AG09309 (cell line): ENCODE measurements around the gene HOXB4.

Experiments
- DNase-seq: peaks from one replicate; pipeline ENCODE4 v3.0.0-alpha.2; 2010; ENCODE audit warnings: low read depth
- H3K4me3 ChIP-seq: 2 replicates; pipeline ENCODE4 v1.5.1; 2011; ENCODE audit warnings: mild to moderate bottlenecking, low read depth, low read length, moderate library complexity; ENCODE audit not compliant: control insufficient read depth
- TF ChIP-seq, protein P1 (sequence below): IDR thresholded peaks from 2 replicates; pipeline ENCODE4 v1.5.1; 2011; ENCODE audit warnings: mild to moderate bottlenecking, low read depth, low read length, inconsistent platforms; ENCODE audit not compliant: insufficient read depth, control insufficient read depth; ENCODE audit errors: missing control alignments

Gene HOXB4

GRCh38 chr17:48579471-48579759 is 1.3 kb upstream of the HOXB4 start:
- no peak for DNase-seq
- no peak overlapping the region for H3K4me3 ChIP-seq
- TF ChIP-seq, protein P1, sequence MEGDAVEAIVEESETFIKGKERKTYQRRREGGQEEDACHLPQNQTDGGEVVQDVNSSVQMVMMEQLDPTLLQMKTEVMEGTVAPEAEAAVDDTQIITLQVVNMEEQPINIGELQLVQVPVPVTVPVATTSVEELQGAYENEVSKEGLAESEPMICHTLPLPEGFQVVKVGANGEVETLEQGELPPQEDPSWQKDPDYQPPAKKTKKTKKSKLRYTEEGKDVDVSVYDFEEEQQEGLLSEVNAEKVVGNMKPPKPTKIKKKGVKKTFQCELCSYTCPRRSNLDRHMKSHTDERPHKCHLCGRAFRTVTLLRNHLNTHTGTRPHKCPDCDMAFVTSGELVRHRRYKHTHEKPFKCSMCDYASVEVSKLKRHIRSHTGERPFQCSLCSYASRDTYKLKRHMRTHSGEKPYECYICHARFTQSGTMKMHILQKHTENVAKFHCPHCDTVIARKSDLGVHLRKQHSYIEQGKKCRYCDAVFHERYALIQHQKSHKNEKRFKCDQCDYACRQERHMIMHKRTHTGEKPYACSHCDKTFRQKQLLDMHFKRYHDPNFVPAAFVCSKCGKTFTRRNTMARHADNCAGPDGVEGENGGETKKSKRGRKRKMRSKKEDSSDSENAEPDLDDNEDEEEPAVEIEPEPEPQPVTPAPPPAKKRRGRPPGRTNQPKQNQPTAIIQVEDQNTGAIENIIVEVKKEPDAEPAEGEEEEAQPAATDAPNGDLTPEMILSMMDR: no peak

DNA sequence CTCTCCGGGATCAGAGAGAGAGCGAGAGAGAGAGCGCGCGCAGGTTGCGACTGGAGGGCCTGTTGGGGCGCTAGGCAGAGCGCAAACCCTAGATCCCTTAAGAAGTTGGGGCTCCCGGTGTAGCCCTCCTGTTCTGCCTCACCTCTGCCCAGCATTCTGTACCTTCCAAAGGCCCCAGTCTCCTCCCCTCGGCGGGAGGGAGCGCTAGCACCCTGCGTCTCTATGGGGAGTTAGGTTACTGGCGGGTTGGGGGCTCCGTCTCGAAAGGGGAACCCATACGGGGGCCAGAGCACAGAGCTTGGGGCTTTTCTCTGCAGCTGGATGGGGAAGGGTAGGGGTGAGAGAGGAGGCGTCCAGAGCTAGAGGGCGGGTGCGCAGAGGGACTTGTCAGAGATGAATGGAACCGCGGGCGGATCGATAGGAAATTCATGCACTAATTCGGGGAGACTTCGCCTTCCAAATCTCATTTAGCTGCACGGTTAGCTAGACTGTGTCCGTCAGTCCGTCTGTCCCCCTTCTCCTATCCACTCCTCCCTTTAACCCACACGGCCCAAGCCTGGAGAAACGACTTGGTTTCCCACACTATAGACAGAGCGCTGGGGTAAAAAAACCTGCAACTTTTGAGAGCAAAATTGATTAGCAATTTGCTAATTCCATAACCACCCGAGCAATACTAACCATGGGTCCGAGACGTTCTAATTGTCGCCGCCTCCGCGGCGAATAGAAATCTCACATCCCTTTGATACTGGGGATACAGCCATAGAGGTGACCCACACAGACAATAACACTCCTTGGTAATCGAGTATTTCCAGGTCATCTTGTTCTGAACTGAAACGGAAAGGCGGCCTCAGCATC is 693 bp upstream of the HOXB4 start:
- no peak overlapping the region for H3K4me3 ChIP-seq
- TF ChIP-seq, protein P1: no peak
- no peak for DNase-seq

DNA sequence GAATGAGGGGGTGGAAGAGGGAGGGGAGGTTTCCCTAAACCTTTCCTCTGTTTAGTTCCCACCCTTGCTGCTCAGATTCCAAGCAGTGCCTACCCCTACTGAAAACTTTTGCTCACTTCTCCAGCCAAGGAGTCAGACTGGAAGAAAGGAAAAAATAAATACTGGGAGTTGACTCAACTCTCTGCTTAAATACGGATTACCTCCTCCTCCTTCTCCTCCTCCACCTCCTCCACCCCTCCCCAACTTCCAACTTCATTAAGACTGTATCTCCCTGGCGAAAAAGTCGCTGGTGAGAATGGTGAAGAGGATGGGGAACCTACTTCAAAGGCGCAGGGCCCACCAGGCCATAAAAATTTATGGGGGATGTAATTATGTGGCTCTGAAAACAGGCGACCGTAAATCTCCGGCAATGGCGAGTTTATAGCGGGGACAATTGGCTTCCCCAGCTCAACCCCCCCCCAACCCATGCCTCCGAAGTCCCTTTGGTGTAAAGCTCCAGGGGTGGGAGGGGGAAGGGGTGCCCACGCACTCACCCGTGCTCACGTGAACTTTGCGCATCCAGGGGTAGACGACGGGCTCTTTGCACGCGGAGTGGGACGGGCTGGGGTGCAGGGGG is 712 bp downstream of the HOXB4 start:
- H3K4me3 ChIP-seq: no peak overlapping the region
- no peak for DNase-seq
- TF ChIP-seq, protein P1: no peak

- H3K4me3 ChIP-seq: no peak overlapping the region
- DNase-seq: no peak
- TF ChIP-seq, protein P1: no peak
Observed at GRCh38 chr17:48576479-48577309, 1.5 kb downstream of the HOXB4 start.

DNA sequence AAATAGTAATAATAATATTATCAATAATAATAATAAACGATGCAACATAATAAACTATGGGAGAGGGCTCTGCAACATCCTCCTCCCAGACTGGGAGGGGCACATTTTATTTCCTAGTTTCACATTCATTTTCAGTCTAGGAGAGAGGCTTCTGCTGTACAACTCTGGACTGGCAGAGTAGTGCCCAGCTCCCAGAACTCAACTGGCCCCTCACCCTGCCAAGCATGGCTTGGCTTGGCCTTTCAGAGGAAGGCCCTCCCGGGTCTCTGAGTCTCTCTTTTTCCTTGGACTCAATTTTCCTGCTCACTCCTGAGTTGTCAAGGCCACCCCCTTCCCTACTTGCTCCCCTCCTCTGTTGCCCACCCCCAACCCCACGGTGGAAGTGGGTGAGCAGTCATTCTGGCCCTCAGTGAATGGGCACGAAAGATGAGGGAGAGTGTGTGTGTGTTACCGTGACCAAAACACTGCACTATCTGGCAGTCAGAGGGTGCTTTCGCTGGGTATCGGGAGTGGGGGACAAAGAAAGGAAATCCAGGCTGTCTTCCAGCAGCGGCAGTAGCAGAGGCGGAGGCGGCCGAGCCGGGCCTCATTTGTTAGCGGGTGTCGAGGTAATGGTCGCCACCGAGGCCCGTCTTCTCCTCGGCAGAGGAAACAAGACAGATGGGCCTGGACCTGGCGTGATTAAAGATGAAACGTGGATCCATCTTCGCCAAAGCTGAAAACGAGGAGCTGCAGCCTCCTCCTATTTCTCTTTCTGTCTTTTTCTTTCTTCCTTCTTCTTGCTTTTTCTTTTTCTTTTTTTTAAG is 2.3 kb downstream of the HOXB4 start:
- H3K4me3 ChIP-seq: no peak overlapping the region
- TF ChIP-seq, protein P1: no peak
- DNase-seq: no peak

- H3K4me3 ChIP-seq: no peak overlapping the region
- TF ChIP-seq, protein P1: no peak
- no peak for DNase-seq
Observed at GRCh38 chr17:48575066-48575582, 3.0 kb downstream of the HOXB4 start.
